A549 (cell line): Measurements from ENCODE around the gene UBAC1.

Experiments
- BCL3 ChIP-seq: fragments of >200 bp; sonication (Bioruptor Twin); formaldehyde crosslinking; IDR thresholded peaks from 3 replicates; pipeline ENCODE4 v1.6.1; 2016
- CTCF ChIP-seq: fragments of >200 bp; sonication (Bioruptor Twin); formaldehyde crosslinking; IDR thresholded peaks from 3 replicates; pipeline ENCODE4 v1.5.1; 2016
- KDM1A ChIP-seq: fragments of 200-600 bp; sonication (generic); IDR thresholded peaks from 2 replicates; pipeline ENCODE4 v1.6.1; 2016; ENCODE audit warnings: low read depth, mild to moderate bottlenecking
- MAZ ChIP-seq: fragments of 150-350 bp; IDR thresholded peaks from 2 replicates; pipeline ENCODE4 v1.6.1; 2014; ENCODE audit warnings: antibody characterized with exemption, low read depth, low read length, borderline replicate concordance
- MYC ChIP-seq: IDR thresholded peaks from 2 replicates; pipeline ENCODE4 v1.6.1; 2012; ENCODE audit warnings: mild to moderate bottlenecking, inconsistent platforms, low read length, improper control_type of control experiment, borderline replicate concordance
- NFE2L2 ChIP-seq: fragments of 150-350 bp; conservative IDR thresholded peaks from 2 replicates; pipeline ENCODE4 v1.6.1; 2014; ENCODE audit warnings: low read length
- NR3C1 ChIP-seq: fragments of >200 bp; sonication (Bioruptor Twin); formaldehyde crosslinking; IDR thresholded peaks from 3 replicates; pipeline ENCODE4 v1.6.1; 2017
- POLR2A ChIP-seq: IDR thresholded peaks from 2 replicates; pipeline ENCODE4 v1.6.1; 2012; ENCODE audit warnings: mild to moderate bottlenecking, low read length
- POLR2AphosphoS2 ChIP-seq: conservative IDR thresholded peaks from 2 replicates; pipeline ENCODE4 v1.6.1; 2012; ENCODE audit warnings: low read length, improper control_type of control experiment, inconsistent platforms
- REST ChIP-seq: fragments of 200-600 bp; sonication (generic); IDR thresholded peaks from 2 replicates; pipeline ENCODE4 v1.6.1; 2016; ENCODE audit warnings: antibody characterized with exemption, mild to moderate bottlenecking, moderate library complexity
- SMC3 ChIP-seq: fragments of >200 bp; sonication (Bioruptor Twin); formaldehyde crosslinking; IDR thresholded peaks from 3 replicates; pipeline ENCODE4 v1.6.1; 2018; ENCODE audit warnings: inconsistent platforms
- SREBF2 ChIP-seq: fragments of 450-650 bp; IDR thresholded peaks from 2 replicates; pipeline ENCODE4 v1.6.1; 2014; ENCODE audit warnings: mild to moderate bottlenecking, moderate library complexity
- USF2 ChIP-seq: fragments of 450-650 bp; IDR thresholded peaks from 2 replicates; pipeline ENCODE4 v1.6.1; 2014; ENCODE audit warnings: antibody characterized with exemption

GRCh38 chr9:135963338-135963737, 2.2 kb upstream of the UBAC1 start:
- TF ChIP-seq MYC = no peak
- TF ChIP-seq POLR2AphosphoS2 = no peak
- TF ChIP-seq REST = no peak
- no peak for TF ChIP-seq CTCF
- no peak for TF ChIP-seq MAZ
- no peak for TF ChIP-seq NR3C1
- no peak for TF ChIP-seq KDM1A
- no peak for TF ChIP-seq SMC3
- TF ChIP-seq SREBF2 = no peak
- TF ChIP-seq BCL3 = no peak
- no peak for TF ChIP-seq POLR2A
- no peak for TF ChIP-seq NFE2L2
- no peak for TF ChIP-seq USF2
